Neutrophil (primary cell): ENCODE data around the gene NAA40.
A peak's percentile ranks its signal among the peaks of the same experiment; 100 is the strongest.

Source experiments
- H3K27ac ChIP-seq: fragments of 200-600 bp; sonication (generic); 2 replicates; pipeline ENCODE4 v1.5.1; 2016; ENCODE audit warnings: mild to moderate bottlenecking, moderate library complexity
- H3K27me3 ChIP-seq: fragments of 200-600 bp; sonication (generic); 2 replicates; pipeline ENCODE4 v1.6.0; 2016; ENCODE audit warnings: mild to moderate bottlenecking
- H3K36me3 ChIP-seq: fragments of 200-600 bp; sonication (generic); 2 replicates; pipeline ENCODE4 v1.5.1; 2017
- H3K4me1 ChIP-seq, 2 experiments: fragments of 200-600 bp in 1 of 2; sonication (generic) in 1 of 2; 1 replicate in 1 of 2; 2 replicates in 1 of 2; pipeline versions ENCODE4 v1.5.1 to v1.6.1; 2013 to 2016; ENCODE audit warnings: low read depth in 1 of 2, low read length in 1 of 2, mild to moderate bottlenecking in 1 of 2, moderate library complexity in 1 of 2; ENCODE audit not compliant: control insufficient read depth in 1 of 2, insufficient read depth in 1 of 2
- H3K4me3 ChIP-seq, 2 experiments: fragments of 200-600 bp in 1 of 2; sonication (generic) in 1 of 2; 1 replicate in 1 of 2; 2 replicates in 1 of 2; pipeline ENCODE4 v1.5.1; 2013 to 2016; ENCODE audit warnings: low read depth in 1 of 2, low read length in 1 of 2, mild to moderate bottlenecking in 1 of 2, moderate library complexity in 1 of 2
- H3K9me3 ChIP-seq: fragments of 200-600 bp; sonication (generic); 2 replicates; pipeline ENCODE4 v1.5.1; 2016
- TF ChIP-seq, protein P1 (sequence below): fragments of 200-600 bp; sonication (generic); IDR thresholded peaks from 2 replicates; pipeline ENCODE4 v1.5.1; 2016; ENCODE audit warnings: antibody characterized with exemption

NAA40 gene

DNA sequence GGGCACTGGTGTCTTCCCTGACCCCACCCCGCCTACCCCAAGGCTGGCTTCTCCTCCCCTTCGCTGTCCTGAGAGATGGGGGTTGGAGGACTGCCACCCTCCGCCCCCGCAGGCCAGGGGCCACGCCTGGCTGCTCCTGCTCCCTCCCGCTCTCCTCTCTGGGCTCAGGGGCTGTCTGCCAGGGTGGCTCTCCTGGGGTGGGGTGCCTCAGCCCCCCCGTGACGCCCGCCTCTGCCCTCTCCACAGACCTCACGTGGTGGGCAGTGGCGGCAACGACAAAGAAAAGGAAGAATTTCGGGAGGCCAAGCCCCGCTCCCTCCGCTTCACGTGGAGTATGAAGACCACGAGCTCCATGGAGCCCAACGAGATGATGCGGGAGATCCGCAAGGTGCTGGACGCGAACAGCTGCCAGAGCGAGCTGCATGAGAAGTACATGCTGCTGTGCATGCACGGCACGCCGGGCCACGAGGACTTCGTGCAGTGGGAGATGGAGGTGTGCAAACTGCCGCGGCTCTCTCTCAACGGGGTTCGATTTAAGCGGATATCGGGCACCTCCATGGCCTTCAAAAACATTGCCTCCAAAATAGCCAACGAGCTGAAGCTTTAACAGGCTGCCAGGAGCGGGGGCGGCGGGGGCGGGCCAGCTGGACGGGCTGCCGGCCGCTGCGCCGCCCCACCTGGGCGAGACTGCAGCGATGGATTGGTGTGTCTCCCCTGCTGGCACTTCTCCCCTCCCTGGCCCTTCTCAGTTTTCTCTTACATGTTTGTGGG, 30.0 kb upstream of the NAA40 start:
- H3K4me1 ChIP-seq, result peaks cover 0 to 4% of the 10 kb centered on the region in 2 experiments
- peaks cover 1% of the 10 kb centered on the region for H3K27me3 ChIP-seq
- H3K36me3 ChIP-seq, result peaks cover 76% of the 10 kb centered on the region
- H3K4me3 ChIP-seq, result no peak overlapping the region
- H3K9me3 ChIP-seq, result no peaks in the 10 kb centered on the region
- TF ChIP-seq, protein P1, sequence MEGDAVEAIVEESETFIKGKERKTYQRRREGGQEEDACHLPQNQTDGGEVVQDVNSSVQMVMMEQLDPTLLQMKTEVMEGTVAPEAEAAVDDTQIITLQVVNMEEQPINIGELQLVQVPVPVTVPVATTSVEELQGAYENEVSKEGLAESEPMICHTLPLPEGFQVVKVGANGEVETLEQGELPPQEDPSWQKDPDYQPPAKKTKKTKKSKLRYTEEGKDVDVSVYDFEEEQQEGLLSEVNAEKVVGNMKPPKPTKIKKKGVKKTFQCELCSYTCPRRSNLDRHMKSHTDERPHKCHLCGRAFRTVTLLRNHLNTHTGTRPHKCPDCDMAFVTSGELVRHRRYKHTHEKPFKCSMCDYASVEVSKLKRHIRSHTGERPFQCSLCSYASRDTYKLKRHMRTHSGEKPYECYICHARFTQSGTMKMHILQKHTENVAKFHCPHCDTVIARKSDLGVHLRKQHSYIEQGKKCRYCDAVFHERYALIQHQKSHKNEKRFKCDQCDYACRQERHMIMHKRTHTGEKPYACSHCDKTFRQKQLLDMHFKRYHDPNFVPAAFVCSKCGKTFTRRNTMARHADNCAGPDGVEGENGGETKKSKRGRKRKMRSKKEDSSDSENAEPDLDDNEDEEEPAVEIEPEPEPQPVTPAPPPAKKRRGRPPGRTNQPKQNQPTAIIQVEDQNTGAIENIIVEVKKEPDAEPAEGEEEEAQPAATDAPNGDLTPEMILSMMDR, result no peak
- no peak overlapping the region for H3K27ac ChIP-seq

DNA sequence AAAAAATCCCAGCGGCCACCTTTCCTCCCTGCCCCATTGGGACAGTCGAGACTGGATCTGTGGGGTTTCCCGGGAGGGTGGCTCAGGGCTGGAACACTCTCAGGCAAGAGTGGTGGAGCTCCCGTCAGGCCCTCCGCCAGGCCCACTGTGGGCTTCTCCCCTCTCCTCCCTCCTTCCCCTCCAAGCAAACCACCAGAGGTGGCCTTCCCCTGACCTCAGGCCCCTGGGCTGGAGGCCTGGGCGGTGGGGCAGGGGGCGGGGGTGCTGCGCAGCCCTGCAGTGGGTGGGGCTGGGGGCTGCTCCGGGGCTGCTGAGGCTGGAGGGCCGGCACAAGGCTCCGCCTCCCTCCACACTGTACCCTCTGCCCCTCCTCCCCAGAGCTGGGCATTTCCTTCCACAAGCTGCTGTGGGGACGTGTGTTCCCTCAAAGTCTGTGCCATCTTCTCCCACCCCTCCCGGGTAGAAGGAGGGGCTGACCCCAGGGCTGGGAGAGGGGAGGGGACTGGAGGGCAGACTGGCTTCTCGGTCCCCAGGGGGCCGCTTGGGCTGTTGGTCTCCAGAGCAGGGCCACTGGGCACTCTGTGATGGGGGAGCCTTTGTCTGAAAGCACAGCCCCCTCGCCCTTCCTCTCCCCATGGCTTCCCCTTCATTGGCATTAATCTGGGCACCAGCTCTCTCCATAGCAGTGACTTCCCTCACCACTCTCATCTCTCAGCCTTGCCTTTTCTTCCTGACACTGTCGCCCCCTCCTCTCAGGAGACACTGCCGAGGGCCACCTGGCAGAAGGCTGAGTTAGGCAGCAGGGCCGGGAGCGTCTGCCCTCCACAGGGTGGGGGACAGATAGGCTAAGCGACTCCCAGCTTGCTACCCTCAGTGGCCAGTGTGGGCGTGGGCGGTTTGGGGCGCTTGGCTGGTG, 29.0 kb upstream of the NAA40 start:
- peaks cover 0 to 4% of the 10 kb centered on the region in 2 experiments for H3K4me1 ChIP-seq
- no peaks in the 10 kb centered on the region for H3K9me3 ChIP-seq
- peak overlapping the region; percentile 27 for H3K27ac ChIP-seq
- H3K4me3 ChIP-seq, result no peak overlapping the region
- TF ChIP-seq, protein P1, result no peak
- H3K27me3 ChIP-seq, result peaks cover 11% of the 10 kb centered on the region
- peaks cover 66% of the 10 kb centered on the region for H3K36me3 ChIP-seq

DNA sequence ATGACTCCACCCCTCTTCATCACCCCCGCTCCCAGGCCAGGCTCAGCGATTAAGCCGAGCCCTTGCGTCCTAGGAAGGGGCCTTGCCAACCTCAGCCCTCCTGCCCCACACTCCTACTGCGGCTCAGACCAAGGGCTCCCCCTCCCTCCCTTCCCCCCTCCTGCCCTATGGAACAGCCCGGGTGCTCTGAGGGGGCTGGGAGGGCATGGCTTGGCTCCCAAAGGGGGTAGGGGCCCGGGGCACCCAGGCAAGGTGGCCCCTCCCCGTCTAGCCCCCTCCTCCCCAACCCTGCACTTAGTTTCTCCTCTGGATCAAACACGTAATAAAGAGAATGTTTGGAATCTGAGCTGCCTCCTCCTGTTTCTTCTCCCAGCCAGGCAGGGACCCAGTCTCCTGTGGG, 28.1 kb upstream of the NAA40 start:
- H3K4me1 ChIP-seq, result peaks cover 0 to 4% of the 10 kb centered on the region in 2 experiments
- no peak overlapping the region for H3K27ac ChIP-seq
- H3K27me3 ChIP-seq, result peaks cover 20% of the 10 kb centered on the region
- TF ChIP-seq, protein P1, result no peak
- no peaks in the 10 kb centered on the region for H3K9me3 ChIP-seq
- no peak overlapping the region for H3K4me3 ChIP-seq
- H3K36me3 ChIP-seq, result peaks cover 57% of the 10 kb centered on the region

DNA sequence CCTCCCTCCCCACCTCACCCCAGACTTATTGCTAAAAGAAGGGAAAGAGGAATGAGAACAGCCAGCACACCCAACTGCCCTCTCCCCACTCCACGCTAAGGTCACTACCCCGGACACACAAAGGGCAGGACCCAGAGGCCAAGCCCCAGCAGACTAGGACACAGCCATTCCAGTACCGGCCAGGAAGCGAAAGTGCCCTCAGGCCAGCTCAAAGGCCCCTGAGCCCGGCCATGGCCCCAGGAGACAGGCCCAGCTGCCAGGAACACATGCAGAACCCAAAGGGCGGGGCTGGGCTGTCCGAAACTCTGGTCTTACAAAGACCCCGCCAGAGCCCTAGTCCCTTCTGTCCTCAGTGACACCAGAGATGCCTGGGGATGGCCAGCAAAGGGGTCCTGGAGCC, 27.4 kb upstream of the NAA40 start:
- Histone ChIP-seq H3K36me3 (peaks cover 50% of the 10 kb centered on the region), H3K4me1 (peaks cover 4 to 9% of the 10 kb centered on the region in 2 experiments)

DNA sequence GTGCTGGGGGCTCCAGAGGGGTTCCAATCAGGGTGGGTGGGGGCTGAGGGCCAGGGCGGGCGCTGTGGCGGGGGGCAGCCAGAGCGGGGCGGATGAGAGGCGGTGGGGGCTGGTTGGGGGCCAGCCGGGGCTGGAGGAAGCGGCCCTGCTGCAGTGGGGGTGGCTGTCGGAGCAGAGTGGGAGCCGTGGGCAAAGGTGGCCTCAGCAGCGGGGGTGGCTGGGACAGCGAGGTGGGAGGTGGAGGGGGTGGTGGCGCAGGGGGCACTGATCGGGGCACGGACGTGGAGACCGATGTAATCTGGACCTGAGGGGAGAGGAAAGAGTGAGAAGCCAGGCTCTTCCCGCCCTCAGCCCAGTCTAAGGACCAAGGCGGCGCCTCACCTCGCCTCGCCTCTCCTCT, 26.9 kb upstream of the NAA40 start:
- Histone ChIP-seq H3K9me3 (no peaks in the 10 kb centered on the region), H3K27ac (peak overlapping the region; percentile 10), H3K27me3 (peaks cover 32% of the 10 kb centered on the region), H3K4me3 (no peak overlapping the region), H3K4me1 (peaks cover 7 to 10% of the 10 kb centered on the region in 2 experiments), H3K36me3 (peaks cover 45% of the 10 kb centered on the region)
- TF ChIP-seq, protein P1, result no peak

More for the DNA sequence above, 27.4 kb upstream of the NAA40 start:
- Histone ChIP-seq H3K27ac (peak overlapping the region; percentile 5), H3K4me3 (no peak overlapping the region), H3K27me3 (peaks cover 27% of the 10 kb centered on the region), H3K9me3 (no peaks in the 10 kb centered on the region)
- TF ChIP-seq, protein P1, result no peak
